ENCODE data around the gene MYO10. TPM values are rescaled to one million over a fixed set of nuclear protein-coding genes. Genes with fewer than 3 reads are reported as not detected.

MYO10 gene
- total RNA-seq, 4 donors from 2014 or later, result 34.7 to 122 (median 71.2) TPM

DNA sequence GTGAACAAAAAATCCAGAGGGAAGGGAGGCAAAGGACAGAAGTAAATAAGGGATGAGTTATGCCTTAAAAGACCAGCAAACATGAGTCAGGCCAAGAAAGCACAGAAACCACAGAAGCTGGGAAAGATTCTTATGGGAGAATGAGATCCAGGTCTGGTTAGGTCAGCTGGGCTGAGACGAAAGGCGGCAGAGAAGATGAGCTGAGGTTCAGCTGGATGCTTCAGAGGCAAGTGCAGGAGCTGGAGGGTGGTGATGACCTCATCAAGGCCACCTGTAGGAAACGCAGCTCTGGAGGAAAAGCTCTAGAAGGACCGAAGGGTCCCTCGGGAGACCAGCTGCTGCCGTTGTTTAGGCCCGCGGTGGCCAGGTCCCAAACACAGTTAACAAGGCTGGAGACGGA is 152.0 kb downstream of the MYO10 start:
- no peak for TF ChIP-seq POLR2A (IDR thresholded peaks at IDR 0.05)
- TF ChIP-seq, protein P1, sequence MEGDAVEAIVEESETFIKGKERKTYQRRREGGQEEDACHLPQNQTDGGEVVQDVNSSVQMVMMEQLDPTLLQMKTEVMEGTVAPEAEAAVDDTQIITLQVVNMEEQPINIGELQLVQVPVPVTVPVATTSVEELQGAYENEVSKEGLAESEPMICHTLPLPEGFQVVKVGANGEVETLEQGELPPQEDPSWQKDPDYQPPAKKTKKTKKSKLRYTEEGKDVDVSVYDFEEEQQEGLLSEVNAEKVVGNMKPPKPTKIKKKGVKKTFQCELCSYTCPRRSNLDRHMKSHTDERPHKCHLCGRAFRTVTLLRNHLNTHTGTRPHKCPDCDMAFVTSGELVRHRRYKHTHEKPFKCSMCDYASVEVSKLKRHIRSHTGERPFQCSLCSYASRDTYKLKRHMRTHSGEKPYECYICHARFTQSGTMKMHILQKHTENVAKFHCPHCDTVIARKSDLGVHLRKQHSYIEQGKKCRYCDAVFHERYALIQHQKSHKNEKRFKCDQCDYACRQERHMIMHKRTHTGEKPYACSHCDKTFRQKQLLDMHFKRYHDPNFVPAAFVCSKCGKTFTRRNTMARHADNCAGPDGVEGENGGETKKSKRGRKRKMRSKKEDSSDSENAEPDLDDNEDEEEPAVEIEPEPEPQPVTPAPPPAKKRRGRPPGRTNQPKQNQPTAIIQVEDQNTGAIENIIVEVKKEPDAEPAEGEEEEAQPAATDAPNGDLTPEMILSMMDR (IDR thresholded peaks at IDR 0.05), result no peak
- no peaks in the 10 kb centered on the region for H3K4me1 ChIP-seq
- no peak overlapping the region for H3K27ac ChIP-seq
- H3K27me3 ChIP-seq, result no peaks in the 10 kb centered on the region
- no peaks in the 10 kb centered on the region for H3K9me3 ChIP-seq
- no peak for DNase-seq
- H3K4me3 ChIP-seq, result no peak overlapping the region
- H3K36me3 ChIP-seq, result peaks cover 0 to 41% (median 0%) of the 10 kb centered on the region in 3 donors

DNA sequence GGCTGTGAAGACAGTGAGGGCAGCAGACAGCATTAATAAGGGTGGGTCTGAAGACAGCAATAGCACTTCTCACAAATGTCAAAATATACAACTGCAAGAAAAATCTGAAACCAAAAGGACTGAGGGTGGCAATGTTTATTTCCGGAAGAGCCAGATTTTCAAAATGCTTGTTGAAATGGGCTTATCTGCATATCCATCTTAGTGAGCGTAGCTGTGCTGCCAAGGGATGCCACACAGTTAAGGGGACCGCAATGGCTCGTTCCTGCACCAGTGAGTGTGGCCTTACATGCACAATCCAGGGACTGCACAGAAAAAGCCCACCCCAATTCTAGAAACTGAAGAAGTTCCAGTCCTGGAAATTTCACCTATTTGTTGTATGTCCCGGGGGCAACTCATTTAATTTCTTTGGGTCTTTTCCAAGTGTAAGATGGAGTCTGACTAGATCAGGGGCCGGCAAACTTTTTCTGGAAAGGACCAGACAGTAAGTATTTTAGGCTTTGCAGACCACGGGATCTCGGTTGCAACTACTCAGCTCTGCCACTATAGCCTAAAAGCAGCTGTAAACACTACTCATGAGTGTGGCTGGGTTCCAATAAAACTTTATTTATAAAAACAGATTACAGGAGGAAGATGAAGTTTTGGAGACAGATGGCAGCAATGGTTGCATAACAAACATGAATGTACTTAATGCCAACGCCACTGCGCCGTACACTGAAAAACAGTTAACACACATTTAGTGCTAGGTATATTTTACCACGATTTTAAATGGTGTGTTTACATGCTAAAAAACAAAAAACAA is 154.1 kb downstream of the MYO10 start:
- H3K9me3 ChIP-seq, result no peaks in the 10 kb centered on the region

DNA sequence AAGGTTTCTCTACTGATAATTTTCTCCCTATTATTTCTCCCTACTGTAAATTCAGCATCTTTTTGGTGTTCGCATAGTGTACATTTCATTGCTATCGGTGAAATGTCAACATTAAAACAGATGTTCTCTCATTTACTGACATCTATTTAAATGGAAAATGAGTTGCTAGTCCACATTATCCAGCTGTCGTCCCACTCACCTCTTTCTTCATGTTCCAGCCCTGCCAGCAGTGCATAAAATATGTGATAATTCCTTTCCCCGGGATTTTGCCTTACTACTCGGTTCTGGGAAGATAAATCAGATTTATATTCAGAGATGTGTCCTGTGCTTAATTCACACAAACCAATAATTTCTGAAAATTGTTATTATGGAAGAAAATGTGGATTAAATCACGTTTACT is 155.8 kb downstream of the MYO10 start:
- H3K36me3 ChIP-seq, result peaks cover 0 to 46% (median 0%) of the 10 kb centered on the region in 3 donors
- H3K27ac ChIP-seq, result no peak overlapping the region
- no peak for DNase-seq
- no peaks in the 10 kb centered on the region for H3K9me3 ChIP-seq
- TF ChIP-seq, protein P1 (IDR thresholded peaks at IDR 0.05), result no peak
- no peak for TF ChIP-seq POLR2A (IDR thresholded peaks at IDR 0.05)
- H3K4me3 ChIP-seq, result no peak overlapping the region
- no peaks in the 10 kb centered on the region for H3K4me1 ChIP-seq
- H3K27me3 ChIP-seq, result no peaks in the 10 kb centered on the region

More for the DNA sequence above, 154.1 kb downstream of the MYO10 start:
- Histone ChIP-seq H3K27me3 (no peaks in the 10 kb centered on the region), H3K4me1 (no peaks in the 10 kb centered on the region), H3K27ac (no peak overlapping the region), H3K4me3 (no peak overlapping the region), H3K36me3 (peaks cover 0 to 46% (median 0%) of the 10 kb centered on the region in 3 donors)
- no peak for DNase-seq
- TF ChIP-seq POLR2A (IDR thresholded peaks at IDR 0.05), result no peak
- TF ChIP-seq, protein P1 (IDR thresholded peaks at IDR 0.05), result no peak

DNA sequence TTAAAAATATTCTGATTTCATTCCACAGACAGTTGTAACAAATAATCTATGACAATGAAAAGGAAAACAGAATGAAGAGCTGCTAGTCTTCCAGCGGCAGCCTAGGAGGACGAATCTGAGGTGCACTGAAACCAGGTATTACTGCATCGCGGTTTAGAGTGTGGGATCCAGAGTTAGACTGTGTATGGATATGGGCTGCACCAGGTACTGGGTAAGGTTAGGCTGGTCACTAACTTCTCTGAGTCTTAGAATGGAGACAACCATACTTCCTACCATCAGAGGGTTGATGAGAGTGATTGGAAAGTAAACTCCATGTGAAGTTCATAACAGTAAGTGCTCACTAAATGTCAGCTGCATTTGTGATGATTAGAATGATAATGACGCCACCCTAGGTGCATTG is 158.7 kb downstream of the MYO10 start:
- Histone ChIP-seq H3K36me3 (peaks cover 0 to 32% (median 0%) of the 10 kb centered on the region in 3 donors), H3K9me3 (no peaks in the 10 kb centered on the region), H3K4me1 (no peaks in the 10 kb centered on the region), H3K4me3 (no peak overlapping the region), H3K27ac (no peak overlapping the region), H3K27me3 (no peaks in the 10 kb centered on the region)
- no peak for TF ChIP-seq POLR2A (IDR thresholded peaks at IDR 0.05)
- TF ChIP-seq, protein P1 (IDR thresholded peaks at IDR 0.05), result no peak
- no peak for DNase-seq

DNA sequence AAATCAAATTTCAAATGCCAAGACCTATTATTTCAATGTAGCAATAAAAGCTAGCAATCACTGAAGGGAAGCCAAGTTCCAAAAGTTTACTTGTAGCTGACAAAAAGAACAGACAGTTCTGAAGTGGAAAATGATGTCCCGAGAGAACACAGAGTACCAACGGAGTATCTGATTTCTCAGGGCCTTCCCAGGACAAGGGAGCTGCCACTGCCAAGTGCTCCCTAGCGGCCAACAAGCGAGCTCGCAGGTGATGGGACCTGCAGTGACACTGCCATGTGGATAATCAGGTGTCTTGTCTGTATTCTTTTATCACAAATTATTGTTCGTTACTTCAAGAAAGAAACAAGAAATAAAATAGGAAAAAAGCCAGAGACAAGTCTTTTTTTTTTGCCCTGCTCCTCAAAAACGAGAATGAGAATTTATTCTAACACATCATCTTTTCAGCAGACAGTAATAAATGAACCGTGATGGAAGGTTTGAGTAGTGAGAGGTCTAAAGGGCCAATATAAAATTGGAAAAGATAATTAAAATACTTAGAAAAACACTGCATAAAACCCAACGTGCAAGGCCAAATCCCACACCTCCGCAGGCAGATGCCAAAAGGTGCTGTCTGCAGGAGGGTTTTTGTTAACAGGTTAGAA is 159.4 kb downstream of the MYO10 start:
- peaks cover 0 to 27% (median 0%) of the 10 kb centered on the region in 3 donors for H3K36me3 ChIP-seq
- H3K27me3 ChIP-seq, result no peaks in the 10 kb centered on the region
- H3K27ac ChIP-seq, result no peak overlapping the region
- no peaks in the 10 kb centered on the region for H3K9me3 ChIP-seq
- no peaks in the 10 kb centered on the region for H3K4me1 ChIP-seq
- H3K4me3 ChIP-seq, result no peak overlapping the region
- TF ChIP-seq, protein P1 (IDR thresholded peaks at IDR 0.05), result peak in 2 of 6 experiments; percentile 21 to 25
- TF ChIP-seq POLR2A (IDR thresholded peaks at IDR 0.05), result no peak
- DNase-seq, result no peak

Data from Peyer's patch (tissue), 4 donors.